Activated T-cell treated with anti-CD3 and anti-CD28 coated beads, Interleukin-2, amount 50 U/mL, for 48 hours (primary cell): ENCODE results near the gene TMEM179.
"Not testable (repeated sequence)": the region's sequence is repeated elsewhere in the genome, so short reads cannot be mapped to it uniquely, and the experiment has no call there.

Experiments
- DNase-seq, 2 experiments: peaks; one replicate each; pipeline ENCODE4 v3.0.0-alpha.2; 2020

Gene TMEM179

DNA sequence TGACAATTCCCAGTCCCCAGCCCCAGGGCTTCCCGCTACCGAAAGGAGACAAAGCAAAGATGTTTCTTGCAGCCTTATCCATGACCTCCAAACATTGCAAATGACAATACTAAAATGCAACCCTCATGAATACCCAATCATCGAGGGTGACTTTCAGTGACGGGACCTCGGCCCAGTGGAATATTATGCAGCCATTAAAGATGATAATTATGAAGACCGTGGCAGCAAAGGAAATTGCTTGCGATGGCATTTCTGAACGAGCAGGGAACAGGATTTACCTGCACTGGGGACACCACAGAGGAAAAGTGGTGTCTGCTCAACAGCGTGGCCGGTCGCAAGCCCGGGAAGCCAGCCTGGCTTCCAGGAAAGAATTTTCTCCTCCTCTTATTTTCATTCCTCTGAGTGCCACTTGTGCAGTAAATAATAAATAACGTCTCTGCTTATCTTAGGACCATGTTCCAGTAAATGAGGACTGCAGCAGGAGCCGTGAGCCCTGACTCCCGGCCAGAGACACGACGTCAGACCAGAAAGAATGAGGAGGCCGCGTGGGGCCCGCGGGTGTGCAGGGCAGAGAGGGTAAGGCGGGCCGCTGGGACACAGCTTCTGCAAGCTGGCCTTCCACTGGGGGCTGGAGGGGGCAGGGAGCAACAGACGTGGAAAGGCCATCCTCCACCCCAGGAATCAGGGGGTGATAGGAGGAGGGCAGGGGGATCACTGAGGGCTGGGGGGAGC, 18.4 kb downstream of the TMEM179 start:
- DNase-seq: no peak

DNA sequence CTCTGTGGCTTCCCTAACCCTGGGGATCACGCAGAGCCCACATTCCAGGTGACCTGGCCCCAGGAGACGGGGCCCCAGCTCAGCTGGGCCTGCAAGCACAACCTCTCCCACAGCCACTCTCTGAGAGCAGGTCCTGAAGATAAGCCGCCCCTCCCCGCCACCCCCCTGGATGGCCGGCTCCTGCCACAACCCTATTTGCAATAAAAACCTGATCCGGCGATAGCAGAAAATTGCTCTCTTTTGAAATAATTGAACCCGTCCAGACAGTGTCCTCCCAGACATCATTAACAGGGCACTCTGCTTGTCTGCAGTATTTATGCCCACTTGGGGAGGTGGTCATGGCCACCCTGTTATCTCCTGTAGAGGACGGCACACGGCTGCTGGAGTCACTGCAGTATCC, 20.0 kb downstream of the TMEM179 start:
- DNase-seq: no peak

DNA sequence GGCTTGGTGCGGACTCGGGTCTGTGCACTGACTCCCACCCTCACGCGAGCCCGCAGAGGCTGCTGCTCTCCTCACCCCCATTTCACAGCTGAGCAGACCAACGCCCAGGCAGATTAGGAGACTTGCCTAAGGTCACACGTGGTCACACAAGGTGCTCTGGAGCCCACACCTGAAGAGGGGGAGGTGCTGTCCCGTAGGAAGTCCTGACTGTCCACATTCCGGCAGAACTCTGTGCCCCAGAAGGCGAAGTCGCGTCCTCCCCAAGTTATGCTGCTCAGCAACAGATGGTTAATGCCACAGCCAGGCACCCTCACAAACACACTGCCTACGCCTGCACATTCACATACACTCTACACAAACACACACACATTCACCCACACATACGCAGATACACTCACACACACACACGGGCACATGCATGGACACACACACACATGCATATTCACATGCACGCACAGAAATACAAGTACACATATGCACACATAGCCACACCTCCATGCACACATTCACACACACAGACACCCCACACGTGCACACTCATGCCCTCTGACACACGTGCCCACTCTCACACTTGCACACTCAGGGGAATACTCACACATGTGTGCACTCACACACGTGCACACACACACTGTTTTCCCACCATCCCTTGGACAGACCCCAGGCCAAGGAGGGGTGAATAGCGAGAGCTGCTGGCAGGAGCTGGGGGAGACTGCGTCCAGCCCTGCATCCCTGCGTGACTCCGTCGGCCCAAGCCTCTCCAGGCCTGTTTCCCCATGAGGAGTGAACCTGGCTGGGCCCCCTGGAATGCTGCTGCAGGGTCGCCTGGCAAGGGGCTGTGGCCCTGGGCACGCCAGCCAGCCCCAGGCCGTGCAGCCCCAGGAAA, 20.9 kb downstream of the TMEM179 start:
- DNase-seq: no peak

DNA sequence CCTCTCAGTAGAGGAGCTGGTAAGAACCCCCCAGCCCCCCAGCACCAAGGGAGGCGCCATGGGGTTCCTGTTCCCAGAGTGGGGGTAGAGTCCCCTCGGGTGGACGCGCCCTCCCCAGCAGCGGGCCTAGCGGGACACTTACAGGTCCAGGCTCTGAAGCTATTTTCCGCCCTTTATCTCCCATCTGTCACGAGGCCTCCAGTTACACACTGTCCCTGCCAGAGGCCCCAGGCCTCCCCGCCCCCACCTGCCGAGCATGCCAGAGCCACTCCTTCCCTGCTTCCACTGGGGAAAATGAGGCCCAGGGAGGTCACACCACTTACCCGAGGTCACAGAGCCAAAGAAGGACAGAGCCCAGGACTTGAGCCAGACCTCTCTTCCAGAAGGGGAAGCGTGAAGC, 21.9 kb downstream of the TMEM179 start:
- DNase-seq: no peak

DNA sequence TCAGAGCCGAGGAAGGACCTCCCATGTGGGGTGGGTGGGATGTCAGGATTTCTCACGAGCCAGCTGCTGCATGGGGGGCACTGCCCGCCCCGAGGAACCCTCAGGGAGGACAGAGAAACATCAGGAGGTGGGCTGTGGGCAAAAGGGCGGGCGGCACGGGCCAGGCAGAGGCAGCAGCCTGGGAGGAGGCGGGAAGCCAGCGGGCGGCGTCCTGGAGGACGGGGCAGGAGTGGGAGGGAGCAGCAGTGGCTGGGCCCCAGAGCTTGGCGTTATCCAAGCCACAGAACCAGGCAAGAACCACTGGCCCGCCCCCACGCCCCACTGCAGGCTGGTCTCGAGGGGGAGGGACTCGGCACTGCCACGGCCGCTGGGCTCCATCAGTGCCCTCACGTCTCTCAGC, 22.6 kb downstream of the TMEM179 start:
- no peak for DNase-seq

DNA sequence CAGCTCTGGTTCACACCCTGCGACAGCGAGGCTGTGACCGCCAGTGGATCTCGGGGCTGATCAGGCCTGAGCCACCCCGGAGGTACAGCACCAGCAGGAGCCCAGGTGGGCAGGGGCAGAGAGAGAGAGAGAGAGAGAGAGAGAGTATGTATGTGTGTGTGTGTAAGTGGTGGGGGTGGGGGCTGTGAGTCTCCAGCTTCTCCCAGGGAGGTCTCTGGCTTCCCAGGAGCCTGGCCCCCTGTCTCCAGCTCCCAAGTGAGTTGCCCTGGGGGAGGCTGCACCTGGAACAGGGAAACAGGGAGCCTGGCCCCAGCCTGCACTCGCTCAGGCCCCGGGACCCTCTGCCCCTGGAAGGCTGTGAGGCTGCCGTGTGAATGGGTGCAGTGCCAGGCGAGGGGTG, 23.1 kb downstream of the TMEM179 start:
- DNase-seq: no peak

DNA sequence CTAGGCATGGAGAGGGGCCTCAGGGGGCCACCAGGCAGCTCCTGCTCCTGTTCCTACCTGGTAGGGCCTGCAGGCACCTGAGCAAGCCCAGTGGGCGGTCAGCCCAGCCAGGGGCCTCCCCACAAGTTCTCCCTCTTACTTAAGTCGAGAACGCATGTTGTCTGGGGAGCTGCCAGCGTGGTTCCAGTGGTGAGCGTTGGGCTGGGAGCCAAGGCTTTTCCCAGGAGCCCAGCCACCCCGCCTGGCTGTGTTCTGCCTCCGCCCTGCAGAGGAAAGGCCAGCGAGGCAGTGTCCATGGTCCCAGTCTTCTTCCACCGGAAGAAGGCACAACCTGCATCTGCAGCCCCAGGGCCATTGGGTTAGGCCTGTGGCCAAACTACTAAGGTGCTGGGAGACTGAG, 23.6 kb downstream of the TMEM179 start:
- DNase-seq: no peak

DNA sequence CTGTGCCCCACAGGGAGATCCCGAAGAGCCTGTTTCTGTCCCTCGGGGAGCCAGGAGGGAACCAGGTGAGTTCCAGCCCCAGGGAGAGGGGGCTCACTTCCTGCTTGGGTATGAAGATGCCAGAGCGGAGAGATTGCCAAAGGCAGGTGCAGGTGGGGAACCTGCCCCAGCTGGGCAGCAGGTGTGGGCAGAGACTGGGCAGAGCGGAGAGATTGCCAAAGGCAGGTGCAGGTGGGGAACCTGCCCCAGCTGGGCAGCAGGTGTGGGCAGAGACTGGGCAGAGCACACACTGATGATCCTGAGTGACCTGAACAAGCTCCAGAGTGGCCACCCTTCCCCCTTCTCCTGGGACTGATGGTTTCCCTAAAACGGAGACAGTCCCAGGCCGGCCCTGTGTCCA, 24.6 kb downstream of the TMEM179 start:
- DNase-seq: not testable (repeated sequence)

DNA sequence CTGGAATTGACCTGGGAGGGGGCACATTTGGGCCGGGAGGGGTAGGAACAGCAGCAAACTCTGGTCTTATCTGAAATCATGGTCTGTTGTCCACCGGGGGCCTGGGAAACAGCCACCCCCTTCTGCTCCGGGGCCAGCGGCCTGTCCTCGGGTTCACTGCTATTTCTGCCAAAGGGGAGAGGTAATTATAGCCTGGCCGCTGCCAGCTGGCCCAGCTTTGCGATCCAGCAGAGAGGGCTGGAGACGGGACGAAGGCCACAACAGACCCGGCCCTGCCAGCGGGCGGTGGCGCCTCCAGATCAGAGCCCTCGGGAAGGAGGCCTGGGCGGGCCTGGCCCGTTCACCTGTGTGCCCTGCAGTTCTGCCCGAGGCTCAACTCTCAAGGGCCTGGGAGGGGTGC, 25.1 kb downstream of the TMEM179 start, which contains the start of gene C14orf180:
Gene C14orf180 (plus strand): TSS at position 258 of the 400 bp plus-strand sequence. CDS start 6,667 bp downstream, outside the sequence.
- no peak for DNase-seq

DNA sequence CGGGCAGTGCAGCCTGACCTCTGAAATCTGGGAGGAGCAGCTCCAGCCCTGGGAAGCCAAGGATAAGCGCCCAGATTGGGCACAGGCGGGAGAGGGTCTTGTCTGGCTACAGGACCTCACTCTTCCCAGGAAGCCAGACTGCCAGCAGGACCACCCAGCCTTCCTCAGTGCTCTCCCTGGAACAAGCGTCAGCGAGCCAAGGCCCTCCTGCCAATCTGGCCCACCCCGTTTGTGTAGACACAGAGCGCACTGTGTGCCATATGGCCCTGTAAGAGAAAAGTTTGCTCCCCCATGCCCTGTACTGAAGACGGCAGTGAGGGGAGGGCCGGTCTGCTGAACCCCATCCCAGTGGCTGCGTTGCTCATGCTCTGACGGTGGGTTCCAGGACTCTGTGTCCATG, 26.3 kb downstream of the TMEM179 start:
- no peak for DNase-seq

DNA sequence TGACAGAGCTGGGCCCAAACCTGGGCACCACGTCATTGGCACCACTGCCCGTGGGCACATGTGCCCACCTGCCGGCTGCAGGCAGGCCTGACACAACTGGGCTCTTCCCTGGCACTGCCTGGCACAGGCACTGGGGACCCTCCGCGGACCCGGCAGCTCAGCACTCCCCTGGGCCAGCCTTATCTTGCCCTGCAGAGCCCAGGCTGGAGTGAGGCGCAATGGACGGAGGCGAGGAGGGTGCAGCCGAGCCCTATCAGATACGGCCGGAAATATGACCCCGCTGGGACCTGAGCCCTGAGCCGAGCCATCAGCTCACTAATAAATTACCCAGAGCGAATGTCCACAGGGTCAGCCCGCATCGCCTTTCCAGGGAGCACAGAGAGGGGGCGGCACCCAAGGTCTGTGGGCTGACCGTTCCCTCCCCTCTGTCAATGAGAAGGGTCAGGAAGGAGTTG, 26.7 kb downstream of the TMEM179 start:
- DNase-seq: no peak

DNA sequence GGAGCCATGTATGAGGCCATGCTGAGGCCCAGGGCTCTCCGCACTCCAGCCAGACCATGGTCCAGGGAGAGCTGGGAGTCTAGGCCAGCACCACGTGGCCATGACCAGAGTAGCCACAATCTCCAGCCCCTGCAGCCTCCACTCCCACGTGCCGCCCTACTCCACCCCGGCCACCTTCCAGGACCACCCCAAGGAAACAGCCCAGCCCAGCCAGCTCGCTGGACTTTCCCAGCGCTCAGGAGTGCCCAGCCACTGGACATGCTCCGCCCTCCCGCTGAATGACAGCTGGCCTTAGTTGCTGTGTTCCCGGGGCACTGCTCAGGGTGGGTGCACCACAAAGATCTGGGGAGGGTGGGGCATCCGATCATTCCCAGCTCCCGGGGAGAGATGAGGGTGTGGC, 27.1 kb downstream of the TMEM179 start:
- DNase-seq: no peak

DNA sequence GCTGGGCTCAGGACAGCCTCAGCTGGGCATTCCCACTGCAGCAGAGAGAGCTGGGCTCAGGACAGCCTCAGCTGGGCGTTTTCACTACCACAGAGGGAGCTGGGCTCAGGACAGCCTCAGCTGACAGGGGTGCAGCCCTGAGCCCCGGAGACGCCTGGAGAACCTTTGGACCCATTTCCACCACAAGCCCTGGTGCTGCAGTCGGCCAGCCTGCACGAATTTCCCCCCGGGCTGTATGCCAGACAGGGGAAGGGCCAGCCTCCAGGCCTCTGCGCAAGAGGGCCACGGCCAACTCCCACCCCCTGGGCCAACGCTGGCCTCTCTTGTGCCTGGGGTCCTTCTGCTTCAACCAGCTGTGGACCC, 27.6 kb downstream of the TMEM179 start:
- DNase-seq: no peak

DNA sequence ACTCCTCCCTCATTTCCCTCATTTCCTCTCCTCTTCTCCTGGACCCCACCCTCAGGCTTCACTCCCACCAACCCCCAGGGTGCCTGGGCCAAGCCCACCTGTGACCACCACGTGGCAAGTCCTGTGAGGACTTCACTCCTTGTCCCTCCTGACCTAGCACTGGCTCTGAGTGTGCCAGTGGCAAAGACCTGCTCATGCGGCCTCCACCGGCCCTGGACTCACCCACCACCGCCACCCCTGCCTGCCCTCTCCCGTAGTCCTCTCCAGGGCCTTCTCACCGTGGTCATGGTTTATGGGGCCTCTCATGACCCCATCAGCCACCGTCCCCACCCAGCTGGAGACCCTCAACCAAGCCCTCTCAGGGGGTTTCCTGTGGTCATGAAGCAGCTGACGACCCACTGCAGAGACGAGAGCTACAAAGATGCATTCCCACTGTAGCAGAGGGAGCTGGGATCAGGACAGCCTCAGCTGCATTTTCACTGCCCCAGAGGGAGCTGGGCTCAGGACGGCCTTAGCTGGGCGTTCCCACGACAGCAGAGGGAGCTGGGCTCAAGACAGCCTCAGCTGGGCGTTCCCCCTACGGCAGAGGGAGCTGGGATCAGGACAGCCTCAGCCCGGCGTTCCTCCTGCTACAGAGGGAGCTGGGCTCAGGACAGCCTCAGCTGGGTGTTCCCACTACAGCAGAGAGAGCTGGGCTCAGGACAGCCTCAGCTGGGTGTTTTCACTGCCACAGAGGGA, 28.2 kb downstream of the TMEM179 start:
- DNase-seq: no peak

DNA sequence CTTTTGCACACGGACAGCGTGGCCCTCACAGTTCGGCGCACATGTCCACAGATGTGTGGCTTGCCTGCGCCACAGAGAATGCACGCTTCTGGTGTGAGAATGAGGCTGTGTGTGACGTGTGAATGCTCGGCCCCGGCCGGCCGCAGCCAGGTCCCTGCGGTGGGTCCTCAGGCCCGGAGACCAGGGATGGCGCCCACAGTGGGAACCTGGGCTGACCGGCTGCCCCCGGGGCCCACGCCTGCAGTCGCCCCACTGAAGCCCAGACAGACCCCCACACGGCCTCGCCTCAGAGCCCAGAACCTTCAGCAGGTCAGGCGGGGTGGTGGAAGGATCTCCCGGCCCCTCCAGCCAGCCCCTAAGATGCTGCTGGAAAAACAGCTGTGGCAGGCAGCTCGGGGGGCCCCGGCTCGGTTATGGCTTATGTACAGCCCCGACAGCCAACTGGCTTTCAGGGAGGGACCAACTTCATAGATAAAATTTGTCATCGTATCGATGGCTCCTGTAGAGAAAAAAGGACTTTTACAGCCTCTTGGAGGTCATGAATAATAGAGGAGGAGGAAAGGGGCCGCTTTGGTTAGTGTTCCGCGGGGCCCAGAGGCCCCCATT, 29.5 kb downstream of the TMEM179 start:
- DNase-seq: no peak

DNA sequence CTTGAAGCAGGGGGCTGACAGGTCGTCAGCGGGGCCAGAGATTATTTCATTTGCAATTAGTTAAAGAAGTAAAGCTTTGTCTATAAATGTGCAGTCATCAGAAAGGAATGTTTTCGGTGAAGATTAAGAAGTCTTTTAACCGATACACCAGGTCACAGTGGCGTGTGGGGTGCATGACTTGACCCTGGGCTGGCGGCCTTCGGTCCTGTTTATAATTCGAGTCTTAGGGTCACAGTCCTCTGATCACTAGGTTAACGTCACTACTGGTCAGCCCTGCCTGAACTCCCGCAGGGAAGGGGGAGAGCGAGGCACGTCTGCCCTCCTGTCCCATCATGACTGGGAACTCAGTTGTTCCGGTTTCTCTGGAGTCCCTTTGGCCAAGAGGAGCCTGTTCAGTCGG, 30.0 kb downstream of the TMEM179 start:
- no peak for DNase-seq

DNA sequence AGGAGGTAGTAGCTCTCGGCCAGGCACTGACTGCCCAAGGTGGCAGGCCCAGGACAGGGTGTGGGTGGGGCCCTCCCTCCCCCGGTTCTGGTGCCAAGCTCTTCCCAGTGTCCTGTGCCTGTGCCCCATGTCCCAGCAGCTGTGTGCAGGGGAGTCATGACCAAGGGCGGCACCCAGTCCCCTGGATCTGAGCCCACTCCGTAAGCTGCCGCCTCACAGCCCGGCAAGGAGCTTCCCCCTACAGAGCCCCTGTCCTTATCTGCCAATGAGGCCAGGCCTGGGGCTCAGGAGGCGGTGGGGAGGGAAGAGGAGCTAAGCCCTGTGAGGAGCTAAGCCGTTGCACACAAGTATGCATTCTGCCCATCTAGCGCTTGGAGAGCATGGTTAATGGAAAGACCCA, 30.6 kb downstream of the TMEM179 start:
- DNase-seq: no peak

DNA sequence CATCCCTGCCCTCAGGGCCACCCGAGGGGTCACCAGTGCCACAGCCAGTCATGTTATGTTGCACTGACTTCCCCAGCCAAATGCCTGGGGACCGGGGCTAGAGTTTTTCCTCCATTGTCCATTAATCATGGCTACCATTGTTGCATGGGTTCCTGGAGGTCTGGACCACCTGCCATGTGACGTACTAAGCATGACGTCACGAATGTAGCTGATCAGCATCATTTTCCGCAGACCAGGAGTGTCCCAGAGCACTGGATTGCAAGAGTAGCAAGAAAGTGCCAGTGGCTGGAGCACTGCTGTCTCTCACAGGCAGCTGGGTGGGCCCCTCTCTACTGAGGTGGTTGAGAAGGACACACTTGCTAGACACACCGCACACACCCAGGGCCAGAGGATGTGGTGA, 31.9 kb downstream of the TMEM179 start:
- DNase-seq: no peak

DNA sequence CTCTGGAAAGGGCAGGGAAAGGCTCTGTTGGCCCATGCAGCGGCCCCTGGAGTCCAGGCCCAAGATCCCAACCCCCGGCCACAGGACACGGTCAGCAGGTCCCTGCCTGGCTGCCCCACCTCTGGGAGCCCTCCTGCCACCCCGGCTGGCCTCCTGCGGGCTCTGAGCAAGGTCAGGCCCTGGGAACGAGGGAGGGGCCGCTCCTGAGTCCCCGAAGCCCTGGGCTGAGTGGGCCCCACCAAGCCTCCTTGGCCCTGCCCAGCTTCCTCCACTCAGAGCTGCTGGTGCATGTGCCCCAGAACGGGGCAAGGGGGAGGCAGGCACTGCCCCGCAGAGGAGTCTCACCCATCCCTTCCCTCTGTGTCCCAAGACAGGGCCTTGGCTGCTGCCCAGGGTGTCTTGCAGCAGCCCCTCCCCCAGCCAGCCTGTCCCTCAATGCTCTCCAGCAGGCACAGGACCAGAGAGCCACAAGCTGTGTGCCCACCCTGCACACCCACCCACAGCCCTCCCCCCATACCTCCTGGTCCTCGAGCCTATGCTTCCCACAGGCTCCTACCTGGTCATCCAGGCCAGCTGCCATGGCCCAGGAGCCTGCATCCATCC, 32.4 kb downstream of the TMEM179 start:
- no peak for DNase-seq

DNA sequence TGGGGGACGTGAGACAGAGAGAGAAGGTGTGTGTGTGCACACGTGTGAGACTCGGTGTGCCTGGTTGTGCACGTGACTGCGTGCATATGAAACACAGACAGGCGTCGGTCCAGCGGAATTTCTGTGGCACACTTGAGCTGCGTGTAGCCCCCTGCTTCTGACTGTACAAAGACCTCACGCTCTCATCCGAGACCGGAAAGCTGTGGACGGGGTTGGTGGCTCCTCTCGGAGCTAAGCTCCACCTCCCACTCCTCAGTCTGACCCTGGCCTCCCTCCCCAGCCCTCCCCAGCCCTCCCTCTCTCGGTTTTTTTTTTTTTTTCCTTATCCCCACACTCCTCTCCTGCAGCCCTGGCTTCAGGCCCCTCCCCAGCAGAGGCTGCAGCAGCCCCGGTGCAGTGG, 33.3 kb downstream of the TMEM179 start:
- DNase-seq: no peak

DNA sequence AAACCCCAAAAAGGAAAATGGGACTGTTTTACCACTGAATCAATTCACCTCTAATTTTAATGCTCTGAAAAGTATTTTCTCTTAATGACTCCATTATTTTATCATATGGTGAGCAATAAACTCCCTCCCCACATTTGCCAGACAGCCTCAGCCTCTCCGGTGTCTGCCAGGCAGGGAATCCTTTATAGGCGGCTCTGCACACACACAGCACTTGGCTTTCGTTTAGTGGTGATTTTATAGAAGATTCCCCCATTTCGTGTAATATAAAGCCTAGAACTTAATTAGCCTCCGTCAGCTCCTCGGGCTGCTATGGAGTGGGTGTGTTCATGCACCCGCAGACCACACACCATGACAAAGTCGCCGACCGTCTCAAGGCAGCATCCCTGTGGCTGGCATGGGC, 35.1 kb downstream of the TMEM179 start:
- no peak for DNase-seq

DNA sequence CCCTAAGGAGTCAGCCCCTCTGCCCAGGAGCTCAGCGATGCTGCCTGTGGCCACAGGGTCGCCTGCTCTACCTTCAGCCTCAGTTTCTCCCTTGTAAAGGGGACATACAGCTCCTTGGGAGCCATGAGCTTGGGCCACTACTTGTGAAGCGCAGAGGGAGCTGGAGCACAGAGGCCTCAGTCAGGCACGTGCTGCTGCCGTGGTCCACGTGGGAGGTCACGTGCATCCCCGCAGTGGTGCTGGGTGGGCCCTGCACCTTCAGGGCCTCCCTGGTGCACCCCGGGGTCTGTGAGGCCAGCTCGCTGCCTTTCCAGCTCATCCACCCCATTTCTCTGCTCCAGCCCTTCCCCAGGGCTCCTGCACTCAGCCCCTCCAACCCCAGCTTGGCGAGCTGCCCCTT, 36.0 kb downstream of the TMEM179 start:
- DNase-seq: no peak

DNA sequence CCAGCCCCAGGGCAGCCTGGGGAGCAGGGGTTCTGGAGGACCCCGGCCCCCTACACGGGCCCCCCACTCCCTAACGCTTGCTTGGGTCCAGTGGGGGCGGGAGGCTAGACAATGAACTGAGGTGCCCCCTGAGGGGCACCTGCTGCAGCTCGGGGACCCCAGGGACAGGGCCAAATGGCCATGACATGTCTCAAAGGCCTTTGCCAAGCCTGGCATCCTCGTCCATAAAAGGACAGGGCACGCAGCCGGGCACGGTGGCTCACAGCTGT, 36.7 kb downstream of the TMEM179 start:
- DNase-seq: no peak
